Skeletal muscle cell (primary cell): ENCODE results near the gene STRIP2.
A peak's percentile ranks its signal among the peaks of the same experiment; 100 is the strongest.
"Not testable (repeated sequence)": the region's sequence is repeated elsewhere in the genome, so short reads cannot be mapped to it uniquely, and the experiment has no call there.

Experiments
- DNase-seq: peaks from one replicate; pipeline ENCODE4 v3.0.0-alpha.2; 2010; ENCODE audit warnings: low read depth
- H3K4me3 ChIP-seq: 2 replicates; pipeline ENCODE4 v1.5.1; 2011; ENCODE audit warnings: low read depth, mild to moderate bottlenecking, control low read depth, low read length, moderate library complexity

STRIP2 gene

GRCh38 chr7:129447445-129447844 is 13.2 kb downstream of the STRIP2 start:
- not testable (repeated sequence) for DNase-seq, H3K4me3 ChIP-seq

- not testable (repeated sequence) for H3K4me3 ChIP-seq, DNase-seq
Measured at GRCh38 chr7:129448608-129449007, 14.4 kb downstream of the STRIP2 start.

- no peak overlapping the region for H3K4me3 ChIP-seq
- no peak for DNase-seq
Measured at GRCh38 chr7:129450295-129450694, 16.1 kb downstream of the STRIP2 start.

GRCh38 chr7:129452589-129453231 is 18.5 kb downstream of the STRIP2 start:
- H3K4me3 ChIP-seq, result no peak overlapping the region
- no peak for DNase-seq

- no peak for DNase-seq
Measured at GRCh38 chr7:129453510-129454248, 19.4 kb downstream of the STRIP2 start.

GRCh38 chr7:129454249-129454551 is 20.0 kb downstream of the STRIP2 start:
- no peak overlapping the region for H3K4me3 ChIP-seq
- no peak for DNase-seq

More at GRCh38 chr7:129453510-129454248, 19.4 kb downstream of the STRIP2 start:
- H3K4me3 ChIP-seq, result no peak overlapping the region

GRCh38 chr7:129456421-129456820 is 22.2 kb downstream of the STRIP2 start:
- H3K4me3 ChIP-seq, result no peak overlapping the region
- DNase-seq, result no peak

- DNase-seq, result no peak
- H3K4me3 ChIP-seq, result no peak overlapping the region
Measured at GRCh38 chr7:129457101-129457500, 22.9 kb downstream of the STRIP2 start.

GRCh38 chr7:129458171-129458570 is 23.9 kb downstream of the STRIP2 start:
- DNase-seq, result no peak

GRCh38 chr7:129461809-129462208 is 27.6 kb downstream of the STRIP2 start:
- H3K4me3 ChIP-seq, result no peak overlapping the region
- DNase-seq, result no peak

More at GRCh38 chr7:129458171-129458570, 23.9 kb downstream of the STRIP2 start:
- H3K4me3 ChIP-seq, result no peak overlapping the region

- DNase-seq, result no peak
- no peak overlapping the region for H3K4me3 ChIP-seq
Measured at GRCh38 chr7:129462420-129462819, 28.2 kb downstream of the STRIP2 start.

GRCh38 chr7:129464194-129464593 is 30.0 kb downstream of the STRIP2 start:
- DNase-seq, result no peak
- no peak overlapping the region for H3K4me3 ChIP-seq

GRCh38 chr7:129465080-129465479 is 30.8 kb downstream of the STRIP2 start:
- H3K4me3 ChIP-seq, result no peak overlapping the region
- DNase-seq, result no peak

- H3K4me3 ChIP-seq, result no peak overlapping the region
- peak; percentile 43 for DNase-seq
Measured at GRCh38 chr7:129466796-129467195, 32.6 kb downstream of the STRIP2 start.

GRCh38 chr7:129468087-129468486 is 33.9 kb downstream of the STRIP2 start:
- no peak for DNase-seq
- H3K4me3 ChIP-seq, result no peak overlapping the region

GRCh38 chr7:129468547-129468946 is 34.3 kb downstream of the STRIP2 start:
- no peak overlapping the region for H3K4me3 ChIP-seq
- no peak for DNase-seq

- no peak for DNase-seq
- H3K4me3 ChIP-seq, result no peak overlapping the region
Measured at GRCh38 chr7:129469930-129470329, 35.7 kb downstream of the STRIP2 start.

- H3K4me3 ChIP-seq, result no peak overlapping the region
- no peak for DNase-seq
Measured at GRCh38 chr7:129470411-129470810, 36.2 kb downstream of the STRIP2 start.

GRCh38 chr7:129471402-129471827 is 37.2 kb downstream of the STRIP2 start:
- no peak overlapping the region for H3K4me3 ChIP-seq
- DNase-seq, result no peak

GRCh38 chr7:129475931-129476330 is 41.7 kb downstream of the STRIP2 start:
- not testable (repeated sequence) for H3K4me3 ChIP-seq, DNase-seq

- DNase-seq, H3K4me3 ChIP-seq: not testable (repeated sequence)
Measured at GRCh38 chr7:129476398-129476797, 42.2 kb downstream of the STRIP2 start.
